ENCODE data around the gene LRP1.

LRP1 gene

GRCh38 chr12:57185906-57186508, 57.7 kb downstream of the LRP1 start:
- Histone ChIP-seq H3K36me3 (no peaks in the 10 kb centered on the region), H3K4me1 (ENCODE audit: control insufficient read depth in 1 of 2, insufficient read depth in 1 of 2, low read depth in 1 of 2, low read length in 1 of 2) (no peaks in the 10 kb centered on the region), H3K27ac (no peak overlapping the region), H3K9me3 (no peaks in the 10 kb centered on the region), H3K27me3 (no peaks in the 10 kb centered on the region), H3K4me3 (ENCODE audit: low read depth in 1 of 2, low read length in 1 of 2) (no peak overlapping the region)
- no peak for TF ChIP-seq CTCF (IDR thresholded peaks at IDR 0.05)

GRCh38 chr12:57187222-57188089, 59.2 kb downstream of the LRP1 start:
- Histone ChIP-seq H3K4me3 (ENCODE audit: low read depth in 1 of 2, low read length in 1 of 2) (no peak overlapping the region), H3K9me3 (no peaks in the 10 kb centered on the region), H3K36me3 (no peaks in the 10 kb centered on the region), H3K4me1 (ENCODE audit: control insufficient read depth in 1 of 2, insufficient read depth in 1 of 2, low read depth in 1 of 2, low read length in 1 of 2) (no peaks in the 10 kb centered on the region), H3K27ac (no peak overlapping the region), H3K27me3 (no peaks in the 10 kb centered on the region)
- no peak for TF ChIP-seq CTCF (IDR thresholded peaks at IDR 0.05)

GRCh38 chr12:57188090-57188425, 59.8 kb downstream of the LRP1 start:
- no peak overlapping the region for H3K4me3 ChIP-seq (ENCODE audit: low read depth in 1 of 2, low read length in 1 of 2)
- H3K9me3 ChIP-seq: no peaks in the 10 kb centered on the region
- no peaks in the 10 kb centered on the region for H3K4me1 ChIP-seq (ENCODE audit: control insufficient read depth in 1 of 2, insufficient read depth in 1 of 2, low read depth in 1 of 2, low read length in 1 of 2)
- no peak for TF ChIP-seq CTCF (IDR thresholded peaks at IDR 0.05)
- H3K27ac ChIP-seq: no peak overlapping the region
- H3K27me3 ChIP-seq: no peaks in the 10 kb centered on the region
- no peaks in the 10 kb centered on the region for H3K36me3 ChIP-seq

- Histone ChIP-seq H3K4me3 (ENCODE audit: low read depth in 1 of 2, low read length in 1 of 2) (no peak overlapping the region), H3K4me1 (ENCODE audit: control insufficient read depth in 1 of 2, insufficient read depth in 1 of 2, low read depth in 1 of 2, low read length in 1 of 2) (no peaks in the 10 kb centered on the region), H3K36me3 (no peaks in the 10 kb centered on the region), H3K9me3 (no peaks in the 10 kb centered on the region), H3K27me3 (no peaks in the 10 kb centered on the region), H3K27ac (no peak overlapping the region)
- TF ChIP-seq CTCF (IDR thresholded peaks at IDR 0.05): no peak
Observed at GRCh38 chr12:57190037-57190436, 61.8 kb downstream of the LRP1 start.

GRCh38 chr12:57190821-57191220, 62.5 kb downstream of the LRP1 start:
- peaks cover 1% of the 10 kb centered on the region for H3K27me3 ChIP-seq
- H3K27ac ChIP-seq: no peak overlapping the region
- H3K36me3 ChIP-seq: no peaks in the 10 kb centered on the region
- no peaks in the 10 kb centered on the region for H3K9me3 ChIP-seq
- no peak overlapping the region for H3K4me3 ChIP-seq (ENCODE audit: low read depth in 1 of 2, low read length in 1 of 2)
- TF ChIP-seq CTCF (IDR thresholded peaks at IDR 0.05): no peak
- no peaks in the 10 kb centered on the region for H3K4me1 ChIP-seq (ENCODE audit: control insufficient read depth in 1 of 2, insufficient read depth in 1 of 2, low read depth in 1 of 2, low read length in 1 of 2)
